HEK293T (cell line): ENCODE results near the gene DLX2.

Source experiments
- BHLHE40 ChIP-seq: fragments of 450-650 bp; IDR thresholded peaks from 2 replicates; pipeline ENCODE4 v1.6.1; 2016; ENCODE audit warnings: mild to moderate bottlenecking, moderate library complexity, borderline replicate concordance
- FOXM1 ChIP-seq: fragments of 450-650 bp; IDR thresholded peaks from 2 replicates; pipeline ENCODE4 v1.6.1; 2017; ENCODE audit warnings: mild to moderate bottlenecking, borderline replicate concordance
- NFRKB ChIP-seq: fragments of 450-650 bp; IDR thresholded peaks from 2 replicates; pipeline ENCODE4 v1.6.1; 2016; ENCODE audit warnings: mild to moderate bottlenecking, moderate library complexity
- SP1 ChIP-seq: fragments of 450-650 bp; IDR thresholded peaks from 2 replicates; pipeline ENCODE4 v1.6.1; 2017

GRCh38 chr2:172135446-172135845, 32.7 kb upstream of the DLX2 start:
- TF ChIP-seq SP1 = no peak
- TF ChIP-seq FOXM1 = no peak
- TF ChIP-seq NFRKB = no peak
- no peak for TF ChIP-seq BHLHE40
